Keratinocyte (primary cell): ENCODE results near the gene MTMR3. TPM values are rescaled to one million over a fixed set of nuclear protein-coding genes. Genes with fewer than 3 reads are reported as not detected.

Experiments used
- DNase-seq: peaks from one replicate; pipeline ENCODE4 v3.0.0-alpha.2; 2011; ENCODE audit warnings: low read depth, missing footprints, low spot score
- FAIRE-seq: peaks from 2 replicates; lab custom pipeline; 2011; peaks lifted over from hg19 to GRCh38; lab: Jason Lieb, UNC
- H2AFZ ChIP-seq: 2 replicates; pipeline ENCODE4 v1.6.0; 2012; ENCODE audit warnings: low read length, control low read depth, inconsistent platforms; ENCODE audit not compliant: control insufficient read depth
- H3K27ac ChIP-seq: 2 replicates; pipeline ENCODE4 v1.5.1; 2011; ENCODE audit warnings: low read length; ENCODE audit not compliant: control insufficient read depth, insufficient read depth
- H3K27me3 ChIP-seq: 3 replicates; pipeline ENCODE4 v1.6.0; 2011; ENCODE audit warnings: low read length; ENCODE audit not compliant: control insufficient read depth, insufficient read depth; ENCODE audit errors: extremely low read depth
- H3K36me3 ChIP-seq, 2 experiments: 2 replicates in 1 of 2; 3 replicates in 1 of 2; pipeline ENCODE4 v1.5.1; 2011; ENCODE audit warnings: low read length in 2 of 2, mild to moderate bottlenecking in 1 of 2; ENCODE audit not compliant: control insufficient read depth in 2 of 2, insufficient read depth in 2 of 2; ENCODE audit errors: extremely low read depth in 1 of 2
- H3K4me1 ChIP-seq: 3 replicates; pipeline ENCODE4 v1.5.1; 2011; ENCODE audit warnings: low read length; ENCODE audit not compliant: control insufficient read depth, insufficient read depth; ENCODE audit errors: extremely low read depth
- H3K4me2 ChIP-seq: 3 replicates; pipeline ENCODE4 v1.6.0; 2011; ENCODE audit warnings: low read depth, low read length; ENCODE audit not compliant: control insufficient read depth, insufficient read depth; ENCODE audit errors: extremely low read depth
- H3K4me3 ChIP-seq, 3 experiments: fragments of 200-600 bp in 1 of 3; sonication (generic) in 1 of 3; 2 replicates in 2 of 3; 3 replicates in 1 of 3; pipeline ENCODE4 v1.5.1; 2011 to 2016; ENCODE audit warnings: low read length in 3 of 3, mild to moderate bottlenecking in 3 of 3, control low read depth in 2 of 3, inconsistent platforms in 1 of 3, low read depth in 1 of 3, mixed read lengths in 1 of 3, mixed run types in 1 of 3, moderate library complexity in 1 of 3; ENCODE audit not compliant: control insufficient read depth in 2 of 3, insufficient read depth in 2 of 3; ENCODE audit errors: extremely low read depth in 1 of 3
- H3K79me2 ChIP-seq: 2 replicates; pipeline ENCODE4 v1.6.0; 2012; ENCODE audit warnings: low read length; ENCODE audit not compliant: control insufficient read depth, insufficient read depth
- H3K9ac ChIP-seq: 3 replicates; pipeline ENCODE4 v1.6.0; 2011; ENCODE audit warnings: low read length; ENCODE audit not compliant: control insufficient read depth, insufficient read depth; ENCODE audit errors: extremely low read depth
- H3K9me1 ChIP-seq: 3 replicates; pipeline ENCODE4 v1.6.0; 2011; ENCODE audit warnings: low read length; ENCODE audit not compliant: control insufficient read depth, insufficient read depth; ENCODE audit errors: extremely low read depth
- H3K9me3 ChIP-seq: 2 replicates; pipeline ENCODE4 v1.5.1; 2012; ENCODE audit warnings: low read depth, low read length; ENCODE audit not compliant: control insufficient read depth
- H4K20me1 ChIP-seq: 3 replicates; pipeline ENCODE4 v1.6.0; 2011; ENCODE audit warnings: low read length; ENCODE audit not compliant: control insufficient read depth, insufficient read depth; ENCODE audit errors: extremely low read depth
- CTCF ChIP-seq, 3 experiments: IDR thresholded peaks in 1 of 3; conservative IDR thresholded peaks in 1 of 3; optimal IDR thresholded peaks in 1 of 3; 2 replicates in 2 of 3; 3 replicates in 1 of 3; pipeline versions ENCODE3 to v1.5.1; 2011; ENCODE audit warnings: low read length in 3 of 3, mild to moderate bottlenecking in 3 of 3, moderate library complexity in 2 of 3, control low read depth in 1 of 3, inconsistent platforms in 1 of 3; ENCODE audit not compliant: insufficient read depth in 2 of 3; ENCODE audit errors: extremely low read depth in 1 of 3
- EZH2 ChIP-seq: IDR thresholded peaks from one replicate; pipeline ENCODE4 v1.6.1; 2012; ENCODE audit warnings: inconsistent platforms, mild to moderate bottlenecking, low read length, moderate library complexity
- dilution Hi-C: fragments of 300-500 bp; cut with MboI; formaldehyde crosslinking; loops from one replicate; pipeline ENCODE4 v1.7.0; 2020; ENCODE audit warnings: low sequenced_read_pairs; ENCODE audit not compliant: extremely low pct_ligation_motif_present
- polyA plus RNA-seq, 5 experiments: library from polyadenylated mRNA; depleted of rRNA in 3 of 5; stranded (reverse) in 3 of 5; stranded (forward) in 1 of 5; unstranded in 1 of 5; fragments of >200 nt; gene quantifications; 1 replicate in 1 of 5; 2 replicates in 3 of 5; 3 replicates in 1 of 5; pipeline versions ENCODE4 v1.2.1 to v1.2.3, GENCODE V29; 2011 to 2012; ENCODE audit warnings: missing spikeins in 2 of 5, low read depth in 1 of 5, low replicate concordance in 1 of 5

Gene MTMR3
- polyA plus RNA-seq, 1 donor (not counting 4 experiments of a cell fraction or from before 2014, with no cell fraction given), result 16.5 TPM

- no peaks in the 10 kb centered on the region for H4K20me1 ChIP-seq
- H3K9me3 ChIP-seq, result no peaks in the 10 kb centered on the region
- H3K9ac ChIP-seq, result no peak overlapping the region
- FAIRE-seq, result no peak
- peaks cover 4% of the 10 kb centered on the region for H3K4me1 ChIP-seq
- H2AFZ ChIP-seq, result no peak overlapping the region
- TF ChIP-seq EZH2 (no peak), CTCF (optimal IDR thresholded peaks at IDR 0.05 in 1 of 3, IDR thresholded peaks at IDR 0.05 in 1 of 3, conservative IDR thresholded peaks at IDR 0.05 in 1 of 3; ENCODE audit: extremely low read depth in 1 of 3, insufficient read depth in 2 of 3, low read length in 3 of 3) (no peak)
- H3K4me3 ChIP-seq, result no peak overlapping the region
- H3K9me1 ChIP-seq, result no peaks in the 10 kb centered on the region
- no peaks in the 10 kb centered on the region for H3K79me2 ChIP-seq
- H3K4me2 ChIP-seq, result no peak overlapping the region
- dilution Hi-C loops, result no loop called here
- no peaks in the 10 kb centered on the region for H3K36me3 ChIP-seq
- no peak for DNase-seq
- peaks cover 7% of the 10 kb centered on the region for H3K27me3 ChIP-seq
- H3K27ac ChIP-seq, result no peak overlapping the region
Measured at GRCh38 chr22:30074147-30074546, 191.2 kb downstream of the MTMR3 start.

GRCh38 chr22:30074994-30075393 lies 192.0 kb downstream of the MTMR3 start:
- Histone ChIP-seq H3K27ac (no peak overlapping the region), H3K9me3 (no peaks in the 10 kb centered on the region), H3K36me3 (no peaks in the 10 kb centered on the region), H3K27me3 (peaks cover 7% of the 10 kb centered on the region), H3K9me1 (no peaks in the 10 kb centered on the region), H3K9ac (no peak overlapping the region), H3K4me1 (peaks cover 4% of the 10 kb centered on the region), H2AFZ (no peak overlapping the region), H3K4me3 (no peak overlapping the region), H3K4me2 (no peak overlapping the region), H4K20me1 (no peaks in the 10 kb centered on the region), H3K79me2 (no peaks in the 10 kb centered on the region)
- TF ChIP-seq EZH2, result no peak
- no peak for TF ChIP-seq CTCF (optimal IDR thresholded peaks at IDR 0.05 in 1 of 3, IDR thresholded peaks at IDR 0.05 in 1 of 3, conservative IDR thresholded peaks at IDR 0.05 in 1 of 3; ENCODE audit: extremely low read depth in 1 of 3, insufficient read depth in 2 of 3, low read length in 3 of 3)
- FAIRE-seq (no peak), DNase-seq (no peak)
- dilution Hi-C loops, result no loop called here
